Measurements from ENCODE around the gene ADAT3.

ADAT3 gene

DNA sequence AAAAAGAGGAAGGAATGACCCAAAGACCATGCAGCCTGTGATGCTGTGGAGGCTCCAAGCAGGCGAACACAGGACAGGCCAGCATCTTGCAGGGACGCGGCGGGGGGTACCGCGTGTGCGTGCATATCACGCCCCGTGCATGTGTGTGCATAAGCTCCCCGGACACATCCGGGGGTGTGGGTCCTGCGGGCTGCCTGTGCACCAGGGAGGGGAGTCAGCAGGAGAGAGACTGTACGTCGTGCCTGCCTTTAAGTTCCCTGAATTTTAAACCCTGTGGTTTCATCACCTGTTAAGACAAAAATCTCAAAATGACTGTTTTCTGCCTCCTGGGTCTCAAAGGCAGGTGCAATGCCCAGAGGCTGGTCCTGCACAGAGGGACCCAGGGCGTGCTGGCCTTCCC lies 16.6 kb downstream of the ADAT3 start:
- H3K9ac ChIP-seq (ENCODE audit: insufficient read length): no peak overlapping the region
- no peak overlapping the region for H3K27ac ChIP-seq
- no peak overlapping the region for H3K4me3 ChIP-seq
- H3K36me3 ChIP-seq (ENCODE audit: insufficient read depth, low read length): peaks cover 16% of the 10 kb centered on the region; the same call in 1 of the 2 replicates
- no peak for DNase-seq (ENCODE audit: low read depth, low spot score)
- H3K9me3 ChIP-seq (ENCODE audit: low read depth, low read length): no peaks in the 10 kb centered on the region
- TF ChIP-seq POLR2AphosphoS5 (IDR thresholded peaks at IDR 0.05; ENCODE audit: borderline replicate concordance, low read depth, low read length): no peak
- TF ChIP-seq FOXP2 (optimal IDR thresholded peaks at IDR 0.05; ENCODE audit: control extremely low read depth, extremely low read length, insufficient read depth): no peak
- no peak for TF ChIP-seq EZH2 (IDR thresholded peaks at IDR 0.05)

GRCh38 chr19:1922803-1923202 lies 17.6 kb downstream of the ADAT3 start:
- no peak overlapping the region for H3K9ac ChIP-seq (ENCODE audit: insufficient read length)
- no peak overlapping the region for H3K4me3 ChIP-seq
- TF ChIP-seq EZH2 (IDR thresholded peaks at IDR 0.05): no peak
- no peak for TF ChIP-seq POLR2AphosphoS5 (IDR thresholded peaks at IDR 0.05; ENCODE audit: borderline replicate concordance, low read depth, low read length)
- TF ChIP-seq FOXP2 (optimal IDR thresholded peaks at IDR 0.05; ENCODE audit: control extremely low read depth, extremely low read length, insufficient read depth): no peak
- no peak for DNase-seq (ENCODE audit: low read depth, low spot score)
- H3K27ac ChIP-seq: no peak overlapping the region
- peaks cover 15% of the 10 kb centered on the region; the same call in 1 of the 2 replicates for H3K36me3 ChIP-seq (ENCODE audit: insufficient read depth, low read length)
- H3K9me3 ChIP-seq (ENCODE audit: low read depth, low read length): no peaks in the 10 kb centered on the region

DNA sequence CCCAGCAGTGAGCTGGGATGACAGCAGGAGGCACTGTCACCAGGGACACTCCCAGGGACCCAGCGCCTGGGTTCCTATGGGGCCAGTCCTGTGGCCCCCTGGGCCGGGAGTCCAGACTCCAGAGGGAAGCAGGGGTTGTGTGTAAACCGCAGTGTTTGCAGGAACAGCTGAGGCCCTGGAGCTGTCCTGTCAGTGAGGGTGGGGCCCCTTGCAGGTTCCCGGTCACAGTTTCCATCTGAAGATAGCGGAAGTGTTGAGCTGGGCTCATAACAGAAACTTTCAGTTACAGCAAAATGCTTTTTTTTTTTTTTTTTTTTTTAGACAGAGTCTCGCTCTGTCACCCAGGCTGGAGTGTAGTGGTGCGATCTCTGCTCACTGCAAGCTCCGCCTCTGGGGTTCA lies 18.1 kb downstream of the ADAT3 start:
- TF ChIP-seq FOXP2 (optimal IDR thresholded peaks at IDR 0.05; ENCODE audit: control extremely low read depth, extremely low read length, insufficient read depth) (no peak), EZH2 (IDR thresholded peaks at IDR 0.05) (no peak), POLR2AphosphoS5 (IDR thresholded peaks at IDR 0.05; ENCODE audit: borderline replicate concordance, low read depth, low read length) (no peak)
- H3K9me3 ChIP-seq (ENCODE audit: low read depth, low read length): no peaks in the 10 kb centered on the region
- no peak overlapping the region for H3K9ac ChIP-seq (ENCODE audit: insufficient read length)
- DNase-seq (ENCODE audit: low read depth, low spot score): no peak
- no peak overlapping the region for H3K4me3 ChIP-seq
- no peak overlapping the region for H3K27ac ChIP-seq
- H3K36me3 ChIP-seq (ENCODE audit: insufficient read depth, low read length): peaks cover 11% of the 10 kb centered on the region; the same call in 1 of the 2 replicates

- DNase-seq (ENCODE audit: low read depth, low spot score): no peak
- H3K9ac ChIP-seq (ENCODE audit: insufficient read length): no peak overlapping the region
Measured at GRCh38 chr19:1924320-1924961, 19.2 kb downstream of the ADAT3 start.

GRCh38 chr19:1925544-1925943 lies 20.3 kb downstream of the ADAT3 start:
- H3K36me3 ChIP-seq (ENCODE audit: insufficient read depth, low read length): peaks cover 5% of the 10 kb centered on the region; the same call in 1 of the 2 replicates
- no peaks in the 10 kb centered on the region for H3K9me3 ChIP-seq (ENCODE audit: low read depth, low read length)
- TF ChIP-seq POLR2AphosphoS5 (IDR thresholded peaks at IDR 0.05; ENCODE audit: borderline replicate concordance, low read depth, low read length): no peak
- TF ChIP-seq FOXP2 (optimal IDR thresholded peaks at IDR 0.05; ENCODE audit: control extremely low read depth, extremely low read length, insufficient read depth): no peak
- no peak for TF ChIP-seq EZH2 (IDR thresholded peaks at IDR 0.05)
- H3K27ac ChIP-seq: no peak overlapping the region
- DNase-seq (ENCODE audit: low read depth, low spot score): no peak
- H3K9ac ChIP-seq (ENCODE audit: insufficient read length): no peak overlapping the region
- H3K4me3 ChIP-seq: no peak overlapping the region

More at GRCh38 chr19:1924320-1924961, 19.2 kb downstream of the ADAT3 start:
- no peaks in the 10 kb centered on the region for H3K9me3 ChIP-seq (ENCODE audit: low read depth, low read length)
- no peak overlapping the region for H3K4me3 ChIP-seq
- TF ChIP-seq POLR2AphosphoS5 (IDR thresholded peaks at IDR 0.05; ENCODE audit: borderline replicate concordance, low read depth, low read length) (no peak), EZH2 (IDR thresholded peaks at IDR 0.05) (no peak), FOXP2 (optimal IDR thresholded peaks at IDR 0.05; ENCODE audit: control extremely low read depth, extremely low read length, insufficient read depth) (no peak)
- no peak overlapping the region for H3K27ac ChIP-seq
- H3K36me3 ChIP-seq (ENCODE audit: insufficient read depth, low read length): peaks cover 11% of the 10 kb centered on the region; the same call in 1 of the 2 replicates

GRCh38 chr19:1929021-1929742 lies 24.0 kb downstream of the ADAT3 start:
- DNase-seq (ENCODE audit: low read depth, low spot score): no peak
- H3K9ac ChIP-seq (ENCODE audit: insufficient read length): no peak overlapping the region

GRCh38 chr19:1931445-1931844 lies 26.2 kb downstream of the ADAT3 start:
- no peaks in the 10 kb centered on the region for H3K36me3 ChIP-seq (ENCODE audit: insufficient read depth, low read length)
- no peak overlapping the region for H3K4me3 ChIP-seq
- no peak overlapping the region for H3K9ac ChIP-seq (ENCODE audit: insufficient read length)
- no peaks in the 10 kb centered on the region for H3K9me3 ChIP-seq (ENCODE audit: low read depth, low read length)
- no peak overlapping the region for H3K27ac ChIP-seq
- no peak for TF ChIP-seq POLR2AphosphoS5 (IDR thresholded peaks at IDR 0.05; ENCODE audit: borderline replicate concordance, low read depth, low read length)
- no peak for TF ChIP-seq EZH2 (IDR thresholded peaks at IDR 0.05)
- TF ChIP-seq FOXP2 (optimal IDR thresholded peaks at IDR 0.05; ENCODE audit: control extremely low read depth, extremely low read length, insufficient read depth): no peak
- DNase-seq (ENCODE audit: low read depth, low spot score): no peak

More at GRCh38 chr19:1929021-1929742, 24.0 kb downstream of the ADAT3 start:
- H3K27ac ChIP-seq: no peak overlapping the region
- TF ChIP-seq EZH2 (IDR thresholded peaks at IDR 0.05) (no peak), FOXP2 (optimal IDR thresholded peaks at IDR 0.05; ENCODE audit: control extremely low read depth, extremely low read length, insufficient read depth) (no peak), POLR2AphosphoS5 (IDR thresholded peaks at IDR 0.05; ENCODE audit: borderline replicate concordance, low read depth, low read length) (no peak)
- H3K36me3 ChIP-seq (ENCODE audit: insufficient read depth, low read length): no peaks in the 10 kb centered on the region; the same call in 1 of the 2 replicates
- peak overlapping the region; percentile 50 for H3K4me3 ChIP-seq
- H3K9me3 ChIP-seq (ENCODE audit: low read depth, low read length): no peaks in the 10 kb centered on the region

DNA sequence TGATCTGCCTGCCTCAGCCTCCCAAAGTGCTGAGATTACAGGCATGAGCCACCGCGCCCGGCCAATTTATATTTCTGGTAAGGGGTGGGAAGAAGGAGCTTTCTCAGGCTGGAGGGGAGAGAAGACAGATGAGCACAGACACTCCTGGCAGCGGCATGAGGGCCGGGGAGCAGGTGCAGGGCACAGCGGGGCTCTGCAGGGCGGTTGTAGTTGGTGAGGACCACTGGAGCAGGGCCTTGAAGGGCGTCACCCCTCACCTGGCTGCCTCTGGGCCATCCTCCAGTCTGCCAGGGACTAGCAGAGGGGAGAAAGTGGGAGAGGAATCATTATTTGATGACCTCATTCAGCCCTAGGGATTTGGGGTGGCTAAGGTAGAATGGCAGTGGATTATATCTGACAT lies 27.2 kb downstream of the ADAT3 start:
- no peaks in the 10 kb centered on the region for H3K9me3 ChIP-seq (ENCODE audit: low read depth, low read length)
- H3K4me3 ChIP-seq: no peak overlapping the region
- H3K9ac ChIP-seq (ENCODE audit: insufficient read length): no peak overlapping the region
- no peak overlapping the region for H3K27ac ChIP-seq
- TF ChIP-seq EZH2 (IDR thresholded peaks at IDR 0.05) (no peak), POLR2AphosphoS5 (IDR thresholded peaks at IDR 0.05; ENCODE audit: borderline replicate concordance, low read depth, low read length) (no peak), FOXP2 (optimal IDR thresholded peaks at IDR 0.05; ENCODE audit: control extremely low read depth, extremely low read length, insufficient read depth) (no peak)
- no peaks in the 10 kb centered on the region for H3K36me3 ChIP-seq (ENCODE audit: insufficient read depth, low read length)
- no peak for DNase-seq (ENCODE audit: low read depth, low spot score)
